Measurements from ENCODE around the gene TOMM20.
A peak's percentile ranks its signal among the peaks of the same experiment; 100 is the strongest.

The TOMM20 gene

DNA sequence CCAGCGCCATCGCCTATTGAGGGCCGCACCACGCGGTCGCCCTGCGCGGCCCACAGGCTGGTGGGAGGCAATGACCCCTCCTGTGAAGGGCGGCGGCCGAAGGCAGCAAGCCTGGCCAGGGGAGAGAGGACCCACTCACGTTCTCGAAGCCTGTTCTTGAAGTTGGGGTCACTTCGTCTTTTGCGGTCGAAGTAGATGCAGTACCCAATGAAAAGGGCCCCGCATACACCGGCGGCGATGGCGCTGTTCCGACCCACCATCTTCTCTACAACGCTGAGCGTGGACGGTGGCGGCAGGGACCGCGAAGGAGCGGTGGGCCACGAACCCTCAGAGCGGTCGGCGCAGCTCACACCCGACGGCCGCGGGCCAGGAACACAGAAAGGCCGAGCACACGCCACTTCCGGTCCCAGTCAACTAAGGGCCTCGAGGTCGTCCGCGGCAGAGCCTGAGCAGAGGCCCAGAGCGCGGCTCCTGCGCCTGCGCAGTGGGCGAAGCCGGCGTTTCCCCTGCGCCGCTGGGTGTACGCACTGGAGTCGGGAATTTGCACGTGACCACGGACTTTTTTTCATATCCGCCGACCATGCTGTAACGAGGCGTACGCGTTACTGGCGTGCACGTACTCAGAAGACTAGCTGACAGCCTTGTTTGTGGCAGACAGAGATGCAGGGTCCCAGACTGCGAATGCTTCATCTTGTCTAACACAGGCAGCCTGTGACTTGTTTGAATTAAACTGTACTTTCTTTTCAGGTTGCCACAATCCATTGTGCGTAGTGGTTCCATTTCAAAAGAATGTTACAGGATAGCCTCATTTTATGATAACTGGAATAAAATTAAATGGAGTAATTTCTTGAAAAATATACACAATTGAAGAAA lies at the start of gene TOMM20:
Gene TOMM20, minus strand, starts transcription at position 382 of the 873 bp plus-strand sequence. Its CDS starts 122 bp downstream, at position 260.
- Histone ChIP-seq H3K9me3 (no peaks in the 10 kb centered on the region), H3K4me1 (peaks cover 0 to 41% (median 17%) of the 10 kb centered on the region in 4 donors), H3K27ac (peak within 1 kb of the TSS; percentile 86 to 96), H3K4me3 (peak within 1 kb of the TSS; percentile 81 to 96), H3K36me3 (peaks cover 2 to 26% (median 11%) of the 10 kb centered on the region in 3 donors), H3K27me3 (no peaks in the 10 kb centered on the region)
- intact Hi-C loops (cut with DNase I; ENCODE audit: low total_unique reads): no loop called here
- TF ChIP-seq, protein P1, sequence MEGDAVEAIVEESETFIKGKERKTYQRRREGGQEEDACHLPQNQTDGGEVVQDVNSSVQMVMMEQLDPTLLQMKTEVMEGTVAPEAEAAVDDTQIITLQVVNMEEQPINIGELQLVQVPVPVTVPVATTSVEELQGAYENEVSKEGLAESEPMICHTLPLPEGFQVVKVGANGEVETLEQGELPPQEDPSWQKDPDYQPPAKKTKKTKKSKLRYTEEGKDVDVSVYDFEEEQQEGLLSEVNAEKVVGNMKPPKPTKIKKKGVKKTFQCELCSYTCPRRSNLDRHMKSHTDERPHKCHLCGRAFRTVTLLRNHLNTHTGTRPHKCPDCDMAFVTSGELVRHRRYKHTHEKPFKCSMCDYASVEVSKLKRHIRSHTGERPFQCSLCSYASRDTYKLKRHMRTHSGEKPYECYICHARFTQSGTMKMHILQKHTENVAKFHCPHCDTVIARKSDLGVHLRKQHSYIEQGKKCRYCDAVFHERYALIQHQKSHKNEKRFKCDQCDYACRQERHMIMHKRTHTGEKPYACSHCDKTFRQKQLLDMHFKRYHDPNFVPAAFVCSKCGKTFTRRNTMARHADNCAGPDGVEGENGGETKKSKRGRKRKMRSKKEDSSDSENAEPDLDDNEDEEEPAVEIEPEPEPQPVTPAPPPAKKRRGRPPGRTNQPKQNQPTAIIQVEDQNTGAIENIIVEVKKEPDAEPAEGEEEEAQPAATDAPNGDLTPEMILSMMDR (IDR thresholded peaks at IDR 0.05): no peak
- peak; percentile 95 to 98 for DNase-seq

DNA sequence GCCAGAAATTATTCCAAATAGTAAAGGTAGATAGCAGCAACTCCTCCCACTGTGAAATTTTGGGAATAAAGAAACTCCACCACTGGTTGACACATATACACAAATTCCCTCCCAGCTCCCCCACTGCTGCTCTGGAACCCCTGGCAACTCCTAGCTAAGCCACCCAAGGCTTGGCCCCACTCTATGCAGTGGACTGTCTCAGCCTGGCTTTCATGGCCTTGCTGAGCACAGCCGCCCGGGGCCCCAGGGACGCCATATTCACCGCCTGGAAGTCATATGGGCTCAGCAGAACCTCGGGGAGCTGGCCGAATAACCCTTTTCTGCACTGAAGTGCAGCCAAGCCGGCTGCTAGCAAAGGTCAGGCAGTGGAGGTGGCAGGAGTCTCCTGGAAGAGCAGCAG lies 47.8 kb upstream of the TOMM20 start:
- H3K36me3 ChIP-seq: peaks cover 58 to 69% (median 62%) of the 10 kb centered on the region in 3 donors
- TF ChIP-seq, protein P1 (IDR thresholded peaks at IDR 0.05): no peak

DNA sequence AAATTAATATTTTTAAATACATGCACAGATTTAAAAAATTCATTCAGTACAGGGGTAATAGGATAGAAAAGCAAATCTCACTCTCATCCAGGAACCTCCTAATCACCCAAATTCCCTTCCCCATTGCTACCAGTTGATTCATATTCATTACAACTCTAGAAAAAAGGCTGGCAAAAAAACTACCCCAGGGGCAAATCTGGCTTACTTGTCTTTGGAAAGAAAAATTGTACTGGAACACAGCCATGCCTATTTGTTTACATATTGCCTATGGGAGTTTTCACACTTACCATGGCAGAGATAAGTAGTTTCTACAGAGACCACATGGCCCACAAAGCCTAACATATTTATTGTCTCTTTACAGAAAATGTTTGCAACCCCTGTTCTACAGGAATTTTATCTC lies 41.3 kb upstream of the TOMM20 start:
- Histone ChIP-seq H3K4me1 (no peaks in the 10 kb centered on the region), H3K4me3 (no peak overlapping the region), H3K27me3 (no peaks in the 10 kb centered on the region), H3K36me3 (peaks cover 44 to 76% (median 51%) of the 10 kb centered on the region in 3 donors), H3K9me3 (no peaks in the 10 kb centered on the region), H3K27ac (no peak overlapping the region)
- TF ChIP-seq, protein P1 (IDR thresholded peaks at IDR 0.05): no peak
- intact Hi-C loops (cut with DNase I; ENCODE audit: low total_unique reads): no loop called here
- DNase-seq: no peak

More for the DNA sequence above, 47.8 kb upstream of the TOMM20 start:
- no peak for DNase-seq
- Histone ChIP-seq H3K27ac (no peak overlapping the region), H3K4me1 (no peaks in the 10 kb centered on the region), H3K27me3 (no peaks in the 10 kb centered on the region), H3K9me3 (no peaks in the 10 kb centered on the region), H3K4me3 (no peak overlapping the region)
- intact Hi-C loops (cut with DNase I; ENCODE audit: low total_unique reads): no loop called here

DNA sequence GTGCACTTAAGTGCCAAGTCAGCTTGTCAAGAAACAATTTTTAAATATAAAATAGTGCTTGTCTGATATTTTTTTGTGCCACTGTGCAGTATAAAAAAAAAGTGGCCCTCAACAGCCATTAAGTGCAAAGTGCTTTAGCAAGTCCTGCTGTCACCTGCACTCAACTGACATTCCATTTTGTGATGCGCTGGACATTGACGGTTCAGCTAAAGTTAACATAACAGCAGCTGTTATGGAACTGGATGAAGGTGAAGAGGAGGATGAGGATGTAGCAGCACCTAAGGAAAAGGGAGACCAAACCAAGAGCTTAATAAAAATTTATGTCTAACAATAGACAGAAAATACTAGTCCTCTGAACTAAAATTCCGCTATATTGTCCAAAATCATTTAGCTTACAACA lies 39.7 kb upstream of the TOMM20 start:
- TF ChIP-seq, protein P1 (IDR thresholded peaks at IDR 0.05): no peak
- Histone ChIP-seq H3K9me3 (no peaks in the 10 kb centered on the region), H3K27me3 (no peaks in the 10 kb centered on the region), H3K27ac (no peak overlapping the region), H3K4me3 (no peak overlapping the region), H3K36me3 (peaks cover 32 to 63% (median 39%) of the 10 kb centered on the region in 3 donors), H3K4me1 (no peaks in the 10 kb centered on the region)
- intact Hi-C loops (cut with DNase I; ENCODE audit: low total_unique reads): no loop called here
- DNase-seq: no peak

DNA sequence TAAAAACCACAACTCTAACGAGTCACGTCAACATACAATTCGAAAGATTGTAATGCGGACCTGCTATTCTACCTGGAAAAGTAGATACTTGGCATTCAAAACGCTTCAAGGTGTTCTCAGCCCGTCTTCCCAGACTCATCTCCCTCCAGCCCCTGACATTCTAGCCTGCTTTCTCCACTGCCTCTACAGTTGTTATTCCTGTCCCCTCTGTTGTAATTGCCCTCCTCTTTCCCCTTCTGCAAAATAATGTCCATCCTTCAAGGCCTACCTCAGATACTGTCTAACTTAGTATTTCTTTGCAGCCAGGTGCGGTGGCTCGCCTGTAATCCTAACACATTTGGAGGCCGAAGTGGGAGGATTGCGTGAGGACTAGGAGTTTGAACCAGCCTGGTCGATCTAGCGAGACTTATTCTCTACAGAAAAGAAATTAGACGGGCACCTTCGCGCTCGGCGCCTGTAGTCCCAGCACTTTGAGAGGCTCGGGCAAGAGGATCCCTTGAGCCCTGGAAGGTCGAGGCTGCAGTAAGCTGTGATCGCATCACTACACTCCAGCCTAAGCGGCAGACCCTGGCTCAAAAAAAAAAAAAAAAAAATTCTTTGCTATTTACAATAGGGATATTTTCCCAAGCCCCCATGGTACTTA lies 33.2 kb upstream of the TOMM20 start:
- Histone ChIP-seq H3K4me3 (peak overlapping the region; percentile 63 to 88), H3K9me3 (no peaks in the 10 kb centered on the region), H3K36me3 (peaks cover 8 to 28% (median 11%) of the 10 kb centered on the region in 3 donors), H3K4me1 (peaks cover 0 to 22% (median 10%) of the 10 kb centered on the region in 4 donors), H3K27me3 (no peaks in the 10 kb centered on the region), H3K27ac (peak overlapping the region; percentile 81 to 88)
- TF ChIP-seq, protein P1 (IDR thresholded peaks at IDR 0.05): no peak
- intact Hi-C loops (cut with DNase I; ENCODE audit: low total_unique reads): no loop called here
- no peak for DNase-seq
